ENCODE results near the gene MPST.

MPST gene

GRCh38 chr22:37021041-37021440, 1.5 kb downstream of the MPST start:
- no peak for TF ChIP-seq CTCF (IDR thresholded peaks at IDR 0.05)

- peak; percentile 77 for TF ChIP-seq CTCF (IDR thresholded peaks at IDR 0.05)
These were observed 2.4 kb downstream of the MPST start for GRCh38 chr22:37021710-37022482.

GRCh38 chr22:37022483-37023337, 3.2 kb downstream of the MPST start:
- TF ChIP-seq CTCF (IDR thresholded peaks at IDR 0.05), result no peak

GRCh38 chr22:37023743-37024338, 4.3 kb downstream of the MPST start:
- TF ChIP-seq CTCF (IDR thresholded peaks at IDR 0.05), result no peak

- TF ChIP-seq CTCF (IDR thresholded peaks at IDR 0.05), result no peak
These were observed 5.0 kb downstream of the MPST start for GRCh38 chr22:37024339-37025157.

GRCh38 chr22:37025500-37026070, 6.0 kb downstream of the MPST start:
- TF ChIP-seq CTCF (IDR thresholded peaks at IDR 0.05), result no peak

GRCh38 chr22:37026325-37026724, 6.8 kb downstream of the MPST start:
- TF ChIP-seq CTCF (IDR thresholded peaks at IDR 0.05), result no peak
